WTC11 (cell line): ENCODE measurements around the gene STYXL2.

Source experiments
- NR1H2 ChIP-seq: sonication (generic); formaldehyde crosslinking; IDR thresholded peaks from 2 replicates; pipeline ENCODE4 v1.9.0; 2021; ENCODE audit warnings: mild to moderate bottlenecking, moderate library complexity, missing genetic modification reagents
- SOX15 ChIP-seq: fragments of 250-450 bp; sonication (Bioruptor Pico); IDR thresholded peaks from 2 replicates; pipeline ENCODE4 v1.9.0; 2021; ENCODE audit warnings: mild to moderate bottlenecking
- TEAD4 ChIP-seq: sonication (generic); formaldehyde crosslinking; IDR thresholded peaks from 2 replicates; pipeline ENCODE4 v1.8.0; 2022; ENCODE audit warnings: mild to moderate bottlenecking, missing genetic modification reagents
- TF ChIP-seq, protein P1 (sequence below): fragments of 200-600 bp; IDR thresholded peaks from 2 replicates; pipeline ENCODE4 v1.8.0; 2022; ENCODE audit warnings: antibody characterized with exemption
- TF ChIP-seq, protein P2 (sequence below): sonication (generic); formaldehyde crosslinking; IDR thresholded peaks from 2 replicates; pipeline ENCODE4 v1.8.0; 2022; ENCODE audit warnings: mild to moderate bottlenecking, missing genetic modification reagents
- TF ChIP-seq, protein P3 (sequence below): sonication (generic); formaldehyde crosslinking; conservative IDR thresholded peaks from 2 replicates; pipeline ENCODE4 v1.8.1; 2022; ENCODE audit warnings: mild to moderate bottlenecking, missing genetic modification reagents
- TF ChIP-seq, protein P4 (sequence below): sonication (generic); formaldehyde crosslinking; IDR thresholded peaks from 2 replicates; pipeline ENCODE4 v1.8.1; 2022; ENCODE audit warnings: low read depth, mild to moderate bottlenecking, moderate library complexity, missing genetic modification reagents, borderline replicate concordance
- TF ChIP-seq, protein P5 (sequence below): sonication (generic); formaldehyde crosslinking; IDR thresholded peaks from 2 replicates; pipeline ENCODE4 v1.8.1; 2023; ENCODE audit warnings: mild to moderate bottlenecking, missing genetic modification reagents, moderate library complexity

DNA sequence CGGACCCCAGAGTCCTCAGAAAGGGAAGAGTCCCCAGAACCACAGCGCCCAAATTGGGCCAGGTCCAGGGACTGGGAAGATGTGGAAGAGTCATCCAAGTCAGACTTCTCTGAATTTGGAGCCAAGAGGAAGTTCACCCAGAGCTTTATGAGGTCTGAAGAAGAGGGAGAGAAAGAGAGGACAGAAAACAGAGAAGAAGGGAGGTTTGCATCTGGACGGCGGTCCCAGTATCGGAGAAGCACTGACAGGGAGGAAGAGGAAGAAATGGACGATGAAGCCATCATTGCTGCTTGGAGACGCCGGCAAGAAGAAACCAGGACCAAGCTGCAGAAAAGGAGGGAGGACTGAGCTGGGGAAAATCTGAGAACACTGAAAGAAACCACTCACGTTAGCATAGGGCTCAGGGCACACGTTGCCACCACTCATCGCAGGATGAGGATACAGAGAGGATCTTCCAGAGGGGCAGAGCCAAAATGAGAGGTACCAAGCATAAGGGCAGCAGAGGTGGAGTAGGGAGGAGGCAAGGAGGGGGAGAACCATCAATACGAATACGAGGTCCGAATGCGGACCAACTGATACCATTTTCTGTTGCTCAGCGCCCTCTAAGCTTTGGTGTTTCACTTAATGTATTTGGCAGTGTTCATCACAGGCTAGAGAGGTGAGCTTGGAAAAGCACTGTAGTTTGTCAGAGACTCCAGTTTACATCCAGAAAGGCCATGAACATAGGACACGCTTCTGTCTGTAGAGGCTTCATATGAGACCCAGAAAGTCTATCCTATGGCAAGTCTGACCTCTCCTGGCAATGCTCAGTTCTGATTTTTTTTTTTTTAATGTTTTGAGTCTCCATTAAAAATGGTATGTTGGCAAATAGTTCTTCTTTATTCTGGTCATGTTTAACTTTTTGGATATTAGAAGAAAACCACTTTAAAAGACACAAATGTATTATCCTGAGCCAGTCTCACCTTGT lies 34.7 kb downstream of the STYXL2 start:
- TF ChIP-seq, protein P1, sequence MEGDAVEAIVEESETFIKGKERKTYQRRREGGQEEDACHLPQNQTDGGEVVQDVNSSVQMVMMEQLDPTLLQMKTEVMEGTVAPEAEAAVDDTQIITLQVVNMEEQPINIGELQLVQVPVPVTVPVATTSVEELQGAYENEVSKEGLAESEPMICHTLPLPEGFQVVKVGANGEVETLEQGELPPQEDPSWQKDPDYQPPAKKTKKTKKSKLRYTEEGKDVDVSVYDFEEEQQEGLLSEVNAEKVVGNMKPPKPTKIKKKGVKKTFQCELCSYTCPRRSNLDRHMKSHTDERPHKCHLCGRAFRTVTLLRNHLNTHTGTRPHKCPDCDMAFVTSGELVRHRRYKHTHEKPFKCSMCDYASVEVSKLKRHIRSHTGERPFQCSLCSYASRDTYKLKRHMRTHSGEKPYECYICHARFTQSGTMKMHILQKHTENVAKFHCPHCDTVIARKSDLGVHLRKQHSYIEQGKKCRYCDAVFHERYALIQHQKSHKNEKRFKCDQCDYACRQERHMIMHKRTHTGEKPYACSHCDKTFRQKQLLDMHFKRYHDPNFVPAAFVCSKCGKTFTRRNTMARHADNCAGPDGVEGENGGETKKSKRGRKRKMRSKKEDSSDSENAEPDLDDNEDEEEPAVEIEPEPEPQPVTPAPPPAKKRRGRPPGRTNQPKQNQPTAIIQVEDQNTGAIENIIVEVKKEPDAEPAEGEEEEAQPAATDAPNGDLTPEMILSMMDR, result no peak
- TF ChIP-seq TEAD4 (CRISPR knock-in tag) (no peak), NR1H2 (CRISPR knock-in tag) (no peak), SOX15 (CRISPR knock-in tag) (no peak)
- TF ChIP-seq, protein P2, sequence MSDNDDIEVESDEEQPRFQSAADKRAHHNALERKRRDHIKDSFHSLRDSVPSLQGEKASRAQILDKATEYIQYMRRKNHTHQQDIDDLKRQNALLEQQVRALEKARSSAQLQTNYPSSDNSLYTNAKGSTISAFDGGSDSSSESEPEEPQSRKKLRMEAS (CRISPR knock-in tag), result no peak
- TF ChIP-seq, protein P3, sequence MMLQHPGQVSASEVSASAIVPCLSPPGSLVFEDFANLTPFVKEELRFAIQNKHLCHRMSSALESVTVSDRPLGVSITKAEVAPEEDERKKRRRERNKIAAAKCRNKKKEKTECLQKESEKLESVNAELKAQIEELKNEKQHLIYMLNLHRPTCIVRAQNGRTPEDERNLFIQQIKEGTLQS (CRISPR knock-in tag), result no peak
- TF ChIP-seq, protein P4, sequence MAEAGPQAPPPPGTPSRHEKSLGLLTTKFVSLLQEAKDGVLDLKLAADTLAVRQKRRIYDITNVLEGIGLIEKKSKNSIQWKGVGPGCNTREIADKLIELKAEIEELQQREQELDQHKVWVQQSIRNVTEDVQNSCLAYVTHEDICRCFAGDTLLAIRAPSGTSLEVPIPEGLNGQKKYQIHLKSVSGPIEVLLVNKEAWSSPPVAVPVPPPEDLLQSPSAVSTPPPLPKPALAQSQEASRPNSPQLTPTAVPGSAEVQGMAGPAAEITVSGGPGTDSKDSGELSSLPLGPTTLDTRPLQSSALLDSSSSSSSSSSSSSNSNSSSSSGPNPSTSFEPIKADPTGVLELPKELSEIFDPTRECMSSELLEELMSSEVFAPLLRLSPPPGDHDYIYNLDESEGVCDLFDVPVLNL, result no peak
- TF ChIP-seq, protein P5, sequence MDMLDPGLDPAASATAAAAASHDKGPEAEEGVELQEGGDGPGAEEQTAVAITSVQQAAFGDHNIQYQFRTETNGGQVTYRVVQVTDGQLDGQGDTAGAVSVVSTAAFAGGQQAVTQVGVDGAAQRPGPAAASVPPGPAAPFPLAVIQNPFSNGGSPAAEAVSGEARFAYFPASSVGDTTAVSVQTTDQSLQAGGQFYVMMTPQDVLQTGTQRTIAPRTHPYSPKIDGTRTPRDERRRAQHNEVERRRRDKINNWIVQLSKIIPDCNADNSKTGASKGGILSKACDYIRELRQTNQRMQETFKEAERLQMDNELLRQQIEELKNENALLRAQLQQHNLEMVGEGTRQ (CRISPR knock-in tag), result no peak
